Measurements from ENCODE around the gene KDM6B.

Gene KDM6B

DNA sequence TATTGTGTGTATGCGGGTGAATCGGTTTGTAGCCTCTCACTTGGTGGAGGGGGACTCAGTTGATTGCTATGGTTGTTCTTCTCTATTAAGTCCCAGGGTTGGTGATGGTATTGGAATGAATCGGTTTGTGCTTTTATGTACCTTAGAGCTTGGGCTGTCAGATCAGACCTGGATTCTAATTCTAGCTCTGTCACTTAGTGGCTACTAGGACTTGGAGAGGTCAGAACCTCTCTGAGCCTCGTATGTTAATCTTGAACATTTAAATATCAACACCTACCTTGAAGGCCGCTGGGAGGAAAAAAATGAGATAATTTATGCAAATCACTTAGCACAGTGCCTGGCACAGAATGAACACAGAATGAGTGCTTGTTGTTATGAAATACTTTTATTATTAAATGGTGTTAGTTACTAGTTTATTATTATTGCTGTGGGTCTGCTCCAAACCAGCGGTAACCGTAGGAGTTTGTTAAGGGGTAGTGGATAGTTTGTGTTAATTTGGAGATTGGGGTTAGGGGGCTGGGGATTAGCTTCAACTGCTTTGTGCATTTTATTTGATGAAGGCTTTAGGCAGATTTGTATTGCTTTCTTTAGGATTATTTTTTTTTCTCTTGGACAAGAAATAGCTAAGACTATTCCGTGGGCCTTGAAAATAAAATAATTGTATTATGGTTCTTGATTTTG lies 3.5 kb downstream of the KDM6B start:
- Histone ChIP-seq H3K4me3 (ENCODE audit: low read depth, low read length) (peak overlapping the region; percentile 81), H3K27me3 (no peaks in the 10 kb centered on the region), H3K36me3 (peaks cover 8% of the 10 kb centered on the region), H3K9me3 (no peaks in the 10 kb centered on the region), H3K4me1 (peaks cover 6% of the 10 kb centered on the region)
- no peak for DNase-seq
- TF ChIP-seq, protein P1, sequence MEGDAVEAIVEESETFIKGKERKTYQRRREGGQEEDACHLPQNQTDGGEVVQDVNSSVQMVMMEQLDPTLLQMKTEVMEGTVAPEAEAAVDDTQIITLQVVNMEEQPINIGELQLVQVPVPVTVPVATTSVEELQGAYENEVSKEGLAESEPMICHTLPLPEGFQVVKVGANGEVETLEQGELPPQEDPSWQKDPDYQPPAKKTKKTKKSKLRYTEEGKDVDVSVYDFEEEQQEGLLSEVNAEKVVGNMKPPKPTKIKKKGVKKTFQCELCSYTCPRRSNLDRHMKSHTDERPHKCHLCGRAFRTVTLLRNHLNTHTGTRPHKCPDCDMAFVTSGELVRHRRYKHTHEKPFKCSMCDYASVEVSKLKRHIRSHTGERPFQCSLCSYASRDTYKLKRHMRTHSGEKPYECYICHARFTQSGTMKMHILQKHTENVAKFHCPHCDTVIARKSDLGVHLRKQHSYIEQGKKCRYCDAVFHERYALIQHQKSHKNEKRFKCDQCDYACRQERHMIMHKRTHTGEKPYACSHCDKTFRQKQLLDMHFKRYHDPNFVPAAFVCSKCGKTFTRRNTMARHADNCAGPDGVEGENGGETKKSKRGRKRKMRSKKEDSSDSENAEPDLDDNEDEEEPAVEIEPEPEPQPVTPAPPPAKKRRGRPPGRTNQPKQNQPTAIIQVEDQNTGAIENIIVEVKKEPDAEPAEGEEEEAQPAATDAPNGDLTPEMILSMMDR (IDR thresholded peaks at IDR 0.05; ENCODE audit: low read depth, low read length): no peak

DNA sequence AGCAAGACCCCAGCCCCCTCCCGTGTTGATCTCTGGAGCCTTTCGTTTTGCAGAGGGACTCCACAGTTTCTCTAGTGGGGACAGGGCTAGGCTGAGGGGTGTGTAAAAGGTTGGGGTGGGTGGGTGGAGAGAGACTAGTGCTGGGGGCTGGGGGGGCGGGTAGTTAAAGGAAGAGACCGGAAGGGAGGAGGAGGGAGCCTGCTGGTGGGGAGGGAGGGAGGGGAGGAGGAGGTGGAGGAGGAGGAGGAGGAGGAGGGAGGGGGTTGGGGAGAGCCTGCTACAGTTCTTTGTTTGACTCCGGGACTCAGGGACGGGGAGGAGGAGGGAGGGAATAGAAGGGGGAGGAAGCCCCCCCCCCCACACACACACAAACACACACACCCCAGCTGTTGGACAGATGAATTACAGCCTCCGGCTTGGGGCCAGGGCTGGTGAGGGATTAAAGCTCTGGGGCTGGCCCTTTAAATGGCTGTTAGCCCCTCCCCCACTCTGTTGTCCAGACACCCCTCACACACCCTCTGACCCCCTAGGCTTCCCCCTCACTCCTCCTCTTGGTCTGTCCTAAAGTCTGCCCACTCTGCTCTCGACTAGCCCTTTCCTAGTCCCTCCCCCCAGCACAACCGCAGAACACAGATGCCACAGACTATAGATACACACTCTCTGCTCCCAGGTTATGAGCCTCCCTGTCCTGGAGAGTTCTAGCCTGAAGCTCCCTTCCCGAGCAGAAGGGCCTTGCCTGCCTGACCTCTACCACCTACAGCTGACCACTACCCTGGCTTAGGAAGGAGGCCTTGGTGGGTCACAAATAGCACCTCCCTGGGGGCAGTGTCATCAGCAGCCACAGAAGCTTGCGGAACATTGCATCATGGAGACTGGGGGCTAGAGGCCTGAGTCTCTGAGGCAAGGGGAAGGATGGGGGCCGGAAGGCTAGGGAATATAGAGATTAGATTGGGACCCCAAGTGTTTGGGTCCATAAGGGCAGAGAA lies 4.4 kb downstream of the KDM6B start:
- peak; percentile 47 for DNase-seq
- Histone ChIP-seq H3K36me3 (peaks cover 8% of the 10 kb centered on the region), H3K9me3 (no peaks in the 10 kb centered on the region), H3K4me3 (ENCODE audit: low read depth, low read length) (peak overlapping the region; percentile 81), H3K4me1 (peaks cover 3% of the 10 kb centered on the region), H3K27me3 (no peaks in the 10 kb centered on the region)
- TF ChIP-seq, protein P1 (IDR thresholded peaks at IDR 0.05; ENCODE audit: low read depth, low read length): no peak

DNA sequence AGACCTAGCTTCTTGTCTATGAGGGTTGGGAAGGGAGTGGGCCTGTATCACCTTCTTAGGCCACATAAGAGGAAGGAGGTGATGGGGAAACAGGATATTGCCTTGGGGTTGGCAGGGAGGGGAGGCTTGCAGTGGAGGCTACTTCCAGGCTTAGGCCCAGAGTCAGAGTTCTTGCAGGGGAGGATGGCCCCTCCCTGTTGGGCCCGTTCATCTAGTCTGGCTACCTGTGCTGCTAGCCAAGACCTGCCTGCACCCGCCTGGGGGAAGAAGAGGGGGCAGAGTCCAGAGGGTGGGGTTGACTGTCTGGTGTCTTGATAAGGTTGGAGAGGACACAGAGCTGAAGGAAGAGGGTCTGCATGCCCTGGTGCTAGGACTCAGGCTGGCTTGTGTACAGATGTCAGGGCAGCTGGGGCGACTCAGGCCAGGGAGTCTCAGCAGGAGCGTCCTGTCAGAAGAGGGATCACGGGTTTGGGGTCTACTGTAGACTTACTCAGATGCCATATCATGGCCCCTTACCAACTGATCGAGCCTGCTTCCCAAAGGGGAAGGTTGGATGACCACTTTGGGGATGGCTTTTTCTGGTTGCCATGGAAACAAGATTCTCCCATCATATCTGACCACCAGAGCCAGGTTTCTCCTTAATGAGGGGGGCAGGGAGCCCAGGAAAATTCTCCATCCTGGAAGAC lies 5.3 kb downstream of the KDM6B start:
- Histone ChIP-seq H3K4me3 (ENCODE audit: low read depth, low read length) (peak overlapping the region; percentile 48), H3K4me1 (peaks cover 2% of the 10 kb centered on the region), H3K27me3 (no peaks in the 10 kb centered on the region), H3K9me3 (no peaks in the 10 kb centered on the region), H3K36me3 (peaks cover 8% of the 10 kb centered on the region)
- TF ChIP-seq, protein P1 (IDR thresholded peaks at IDR 0.05; ENCODE audit: low read depth, low read length): no peak
- no peak for DNase-seq

DNA sequence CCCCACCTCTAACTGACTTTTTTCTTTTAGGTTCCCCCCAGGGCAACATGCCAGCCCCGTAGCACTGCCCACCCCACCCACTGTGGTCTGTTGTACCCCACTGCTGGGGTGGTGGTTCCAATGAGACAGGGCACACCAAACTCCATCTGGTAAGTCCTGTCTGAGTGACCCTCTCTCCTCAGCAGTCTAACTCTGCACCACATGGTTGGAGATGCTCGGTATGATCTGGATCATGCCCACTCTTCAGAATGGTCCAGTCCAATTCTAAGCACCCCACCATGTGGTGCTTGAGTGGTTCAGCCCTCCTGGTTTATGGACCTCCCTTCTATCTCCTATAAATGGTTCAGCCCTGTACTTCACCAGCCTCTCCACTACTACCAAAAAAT lies 5.9 kb downstream of the KDM6B start:
- H3K4me1 ChIP-seq: peaks cover 2% of the 10 kb centered on the region
- H3K4me3 ChIP-seq (ENCODE audit: low read depth, low read length): no peak overlapping the region
- TF ChIP-seq, protein P1 (IDR thresholded peaks at IDR 0.05; ENCODE audit: low read depth, low read length): no peak
- no peaks in the 10 kb centered on the region for H3K27me3 ChIP-seq
- no peak for DNase-seq
- no peaks in the 10 kb centered on the region for H3K9me3 ChIP-seq
- peaks cover 8% of the 10 kb centered on the region for H3K36me3 ChIP-seq

DNA sequence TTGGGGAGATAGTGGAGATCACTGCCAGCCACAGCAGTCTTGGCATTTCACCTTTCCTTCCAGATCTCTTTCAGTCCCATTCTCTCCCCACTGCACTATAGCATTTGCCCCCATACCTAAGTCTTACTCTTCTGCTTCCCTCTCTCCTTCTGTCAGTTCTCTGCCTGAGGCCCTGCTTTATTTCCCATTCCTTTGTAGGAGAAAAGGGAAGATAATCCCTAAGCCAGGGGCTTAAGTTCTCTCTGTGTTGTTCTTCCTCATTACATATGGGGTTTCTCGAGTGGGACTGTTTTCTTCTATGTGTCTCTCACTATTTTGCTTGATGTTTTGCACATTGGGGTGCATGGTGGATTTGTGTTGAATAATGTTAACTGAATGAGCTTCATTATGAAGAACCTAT lies 6.4 kb downstream of the KDM6B start:
- Histone ChIP-seq H3K4me3 (ENCODE audit: low read depth, low read length) (peak overlapping the region; percentile 77; the same call in 1 of the 2 replicates), H3K36me3 (peaks cover 11% of the 10 kb centered on the region)

More for the DNA sequence above, 6.4 kb downstream of the KDM6B start:
- no peak for DNase-seq
- Histone ChIP-seq H3K4me1 (peaks cover 2% of the 10 kb centered on the region), H3K9me3 (no peaks in the 10 kb centered on the region), H3K27me3 (no peaks in the 10 kb centered on the region)
- TF ChIP-seq, protein P1 (IDR thresholded peaks at IDR 0.05; ENCODE audit: low read depth, low read length): no peak
